ENCODE measurements around the gene INPP5A. TPM values are rescaled to one million over a fixed set of nuclear protein-coding genes. Genes with fewer than 3 reads are reported as not detected.

Gene INPP5A
- total RNA-seq, 1 donor, result 15.9 TPM

GRCh38 chr10:132804785-132805426 is 267.3 kb downstream of the INPP5A start:
- DNase-seq (ENCODE audit: low read depth in 2 of 3, low spot score in 2 of 3), result no peak

- DNase-seq (ENCODE audit: low read depth in 2 of 3, low spot score in 2 of 3), result no peak
These were observed 268.0 kb downstream of the INPP5A start for GRCh38 chr10:132805599-132805998.

GRCh38 chr10:132806110-132806509 is 268.5 kb downstream of the INPP5A start:
- no peak for DNase-seq (ENCODE audit: low read depth in 2 of 3, low spot score in 2 of 3)

GRCh38 chr10:132806561-132807003 is 269.0 kb downstream of the INPP5A start:
- no peak for DNase-seq (ENCODE audit: low read depth in 2 of 3, low spot score in 2 of 3)

- no peak for DNase-seq (ENCODE audit: low read depth in 2 of 3, low spot score in 2 of 3)
These were observed 270.0 kb downstream of the INPP5A start for GRCh38 chr10:132807621-132808049.

GRCh38 chr10:132808383-132809231 is 271.0 kb downstream of the INPP5A start:
- no peak for DNase-seq (ENCODE audit: low read depth in 2 of 3, low spot score in 2 of 3)

- no peak for DNase-seq (ENCODE audit: low read depth in 2 of 3, low spot score in 2 of 3)
These were observed 271.9 kb downstream of the INPP5A start for GRCh38 chr10:132809232-132810140.

- DNase-seq (ENCODE audit: low read depth in 2 of 3, low spot score in 2 of 3), result no peak
These were observed 272.7 kb downstream of the INPP5A start for GRCh38 chr10:132810141-132810806.

- DNase-seq (ENCODE audit: low read depth in 2 of 3, low spot score in 2 of 3), result no peak
These were observed 273.5 kb downstream of the INPP5A start for GRCh38 chr10:132810807-132811700.

GRCh38 chr10:132811891-132812481 is 274.4 kb downstream of the INPP5A start:
- no peak for DNase-seq (ENCODE audit: low read depth in 2 of 3, low spot score in 2 of 3)

GRCh38 chr10:132812520-132812919 is 274.9 kb downstream of the INPP5A start:
- DNase-seq (ENCODE audit: low read depth in 2 of 3, low spot score in 2 of 3), result no peak

- no peak for DNase-seq (ENCODE audit: low read depth in 2 of 3, low spot score in 2 of 3)
These were observed 275.4 kb downstream of the INPP5A start for GRCh38 chr10:132813001-132813401.

- DNase-seq (ENCODE audit: low read depth in 2 of 3, low spot score in 2 of 3), result no peak
These were observed 276.2 kb downstream of the INPP5A start for GRCh38 chr10:132813560-132814468.

- no peak for DNase-seq (ENCODE audit: low read depth in 2 of 3, low spot score in 2 of 3)
These were observed 276.9 kb downstream of the INPP5A start for GRCh38 chr10:132814469-132814856.

- DNase-seq (ENCODE audit: low read depth in 2 of 3, low spot score in 2 of 3), result no peak
These were observed 277.7 kb downstream of the INPP5A start for GRCh38 chr10:132815168-132815857.

GRCh38 chr10:132816718-132817117 is 279.1 kb downstream of the INPP5A start:
- DNase-seq (ENCODE audit: low read depth in 2 of 3, low spot score in 2 of 3), result no peak

- no peak for DNase-seq (ENCODE audit: low read depth in 2 of 3, low spot score in 2 of 3)
These were observed 280.2 kb downstream of the INPP5A start for GRCh38 chr10:132817701-132818211.
